WTC11 (cell line): Measurements from ENCODE around the gene NIN.

Experiments
- ELF4 ChIP-seq: sonication (generic); formaldehyde crosslinking; IDR thresholded peaks from 2 replicates; pipeline ENCODE4 v1.8.1; 2022; ENCODE audit warnings: low read depth, mild to moderate bottlenecking, moderate library complexity, missing genetic modification reagents
- FOXJ3 ChIP-seq: sonication (generic); formaldehyde crosslinking; IDR thresholded peaks from 2 replicates; pipeline ENCODE4 v1.9.0; 2021; ENCODE audit warnings: missing genetic modification reagents, mild to moderate bottlenecking, borderline replicate concordance
- HMGA2 ChIP-seq: fragments of 250-450 bp; sonication (Bioruptor Pico); IDR thresholded peaks from 2 replicates; pipeline ENCODE4 v1.4.0; 2021; ENCODE audit warnings: mild to moderate bottlenecking, moderate library complexity
- KAT7 ChIP-seq: sonication (generic); formaldehyde crosslinking; IDR thresholded peaks from 2 replicates; pipeline ENCODE4 v1.8.1; 2023; ENCODE audit warnings: missing genetic modification reagents, mild to moderate bottlenecking, borderline replicate concordance
- NR2C2 ChIP-seq: sonication (generic); formaldehyde crosslinking; IDR thresholded peaks from 2 replicates; pipeline ENCODE4 v1.8.0; 2022; ENCODE audit warnings: mild to moderate bottlenecking, missing genetic modification reagents
- TCF7 ChIP-seq: sonication (generic); formaldehyde crosslinking; IDR thresholded peaks from 2 replicates; pipeline ENCODE4 v1.8.0; 2022; ENCODE audit warnings: mild to moderate bottlenecking, low read depth, missing genetic modification reagents, moderate library complexity
- TF ChIP-seq, protein P1 (sequence below): sonication (generic); formaldehyde crosslinking; conservative IDR thresholded peaks from 2 replicates; pipeline ENCODE4 v1.8.1; 2022; ENCODE audit warnings: mild to moderate bottlenecking, missing genetic modification reagents
- TF ChIP-seq, protein P2 (sequence below): sonication (generic); formaldehyde crosslinking; IDR thresholded peaks from 2 replicates; pipeline ENCODE4 v1.8.1; 2022; ENCODE audit warnings: mild to moderate bottlenecking, moderate library complexity, missing genetic modification reagents
- TF ChIP-seq, protein P3 (sequence below): sonication (generic); formaldehyde crosslinking; IDR thresholded peaks from 2 replicates; pipeline ENCODE4 v1.8.1; 2023; ENCODE audit warnings: mild to moderate bottlenecking, missing genetic modification reagents
- TF ChIP-seq, protein P4 (sequence below): sonication (generic); formaldehyde crosslinking; IDR thresholded peaks from 2 replicates; pipeline ENCODE4 v1.8.1; 2022; ENCODE audit warnings: low read depth, mild to moderate bottlenecking, moderate library complexity, missing genetic modification reagents, borderline replicate concordance
- TF ChIP-seq, protein P5 (sequence below): fragments of 200-600 bp; IDR thresholded peaks from 2 replicates; pipeline ENCODE4 v1.8.0; 2022; ENCODE audit warnings: antibody characterized with exemption
- TF ChIP-seq, protein P6 (sequence below): sonication (generic); formaldehyde crosslinking; IDR thresholded peaks from 2 replicates; pipeline ENCODE4 v1.8.0; 2022; ENCODE audit warnings: mild to moderate bottlenecking, missing genetic modification reagents
- TF ChIP-seq, protein P7 (sequence below): sonication (generic); formaldehyde crosslinking; IDR thresholded peaks from 2 replicates; pipeline ENCODE4 v1.8.0; 2022; ENCODE audit warnings: mild to moderate bottlenecking, missing genetic modification reagents

DNA sequence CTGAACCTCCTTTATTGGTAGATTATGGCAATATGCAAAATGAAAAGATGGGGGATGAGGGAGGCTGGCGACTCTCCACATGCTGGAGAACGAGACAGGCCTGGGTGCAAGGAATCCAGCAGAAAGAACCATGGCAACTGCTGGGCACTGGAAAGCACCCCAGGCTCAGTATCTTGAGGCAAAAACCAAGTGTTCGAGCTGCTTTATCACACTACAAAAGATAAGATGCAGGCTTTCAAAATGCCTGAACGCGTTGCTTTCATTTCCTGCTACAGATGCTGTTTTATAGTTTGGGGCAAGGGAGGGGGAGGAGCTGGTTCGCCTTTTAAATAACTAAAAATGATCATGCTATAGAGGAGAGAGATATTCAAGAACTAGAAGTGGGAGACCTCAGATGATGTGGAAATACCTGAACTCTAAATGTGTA, 38.9 kb downstream of the NIN start:
- TF ChIP-seq, protein P1, sequence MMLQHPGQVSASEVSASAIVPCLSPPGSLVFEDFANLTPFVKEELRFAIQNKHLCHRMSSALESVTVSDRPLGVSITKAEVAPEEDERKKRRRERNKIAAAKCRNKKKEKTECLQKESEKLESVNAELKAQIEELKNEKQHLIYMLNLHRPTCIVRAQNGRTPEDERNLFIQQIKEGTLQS (CRISPR knock-in tag): no peak
- TF ChIP-seq, protein P2, sequence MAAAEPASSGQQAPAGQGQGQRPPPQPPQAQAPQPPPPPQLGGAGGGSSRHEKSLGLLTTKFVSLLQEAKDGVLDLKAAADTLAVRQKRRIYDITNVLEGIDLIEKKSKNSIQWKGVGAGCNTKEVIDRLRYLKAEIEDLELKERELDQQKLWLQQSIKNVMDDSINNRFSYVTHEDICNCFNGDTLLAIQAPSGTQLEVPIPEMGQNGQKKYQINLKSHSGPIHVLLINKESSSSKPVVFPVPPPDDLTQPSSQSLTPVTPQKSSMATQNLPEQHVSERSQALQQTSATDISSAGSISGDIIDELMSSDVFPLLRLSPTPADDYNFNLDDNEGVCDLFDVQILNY: no peak
- TF ChIP-seq, protein P3, sequence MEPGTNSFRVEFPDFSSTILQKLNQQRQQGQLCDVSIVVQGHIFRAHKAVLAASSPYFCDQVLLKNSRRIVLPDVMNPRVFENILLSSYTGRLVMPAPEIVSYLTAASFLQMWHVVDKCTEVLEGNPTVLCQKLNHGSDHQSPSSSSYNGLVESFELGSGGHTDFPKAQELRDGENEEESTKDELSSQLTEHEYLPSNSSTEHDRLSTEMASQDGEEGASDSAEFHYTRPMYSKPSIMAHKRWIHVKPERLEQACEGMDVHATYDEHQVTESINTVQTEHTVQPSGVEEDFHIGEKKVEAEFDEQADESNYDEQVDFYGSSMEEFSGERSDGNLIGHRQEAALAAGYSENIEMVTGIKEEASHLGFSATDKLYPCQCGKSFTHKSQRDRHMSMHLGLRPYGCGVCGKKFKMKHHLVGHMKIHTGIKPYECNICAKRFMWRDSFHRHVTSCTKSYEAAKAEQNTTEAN: no peak
- TF ChIP-seq HMGA2 (CRISPR knock-in tag) (no peak), ELF4 (CRISPR knock-in tag) (no peak), KAT7 (CRISPR knock-in tag) (no peak), TCF7 (CRISPR knock-in tag) (no peak), NR2C2 (CRISPR knock-in tag) (no peak), FOXJ3 (CRISPR knock-in tag) (no peak)
- TF ChIP-seq, protein P4, sequence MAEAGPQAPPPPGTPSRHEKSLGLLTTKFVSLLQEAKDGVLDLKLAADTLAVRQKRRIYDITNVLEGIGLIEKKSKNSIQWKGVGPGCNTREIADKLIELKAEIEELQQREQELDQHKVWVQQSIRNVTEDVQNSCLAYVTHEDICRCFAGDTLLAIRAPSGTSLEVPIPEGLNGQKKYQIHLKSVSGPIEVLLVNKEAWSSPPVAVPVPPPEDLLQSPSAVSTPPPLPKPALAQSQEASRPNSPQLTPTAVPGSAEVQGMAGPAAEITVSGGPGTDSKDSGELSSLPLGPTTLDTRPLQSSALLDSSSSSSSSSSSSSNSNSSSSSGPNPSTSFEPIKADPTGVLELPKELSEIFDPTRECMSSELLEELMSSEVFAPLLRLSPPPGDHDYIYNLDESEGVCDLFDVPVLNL (CRISPR knock-in tag): no peak
- TF ChIP-seq, protein P5, sequence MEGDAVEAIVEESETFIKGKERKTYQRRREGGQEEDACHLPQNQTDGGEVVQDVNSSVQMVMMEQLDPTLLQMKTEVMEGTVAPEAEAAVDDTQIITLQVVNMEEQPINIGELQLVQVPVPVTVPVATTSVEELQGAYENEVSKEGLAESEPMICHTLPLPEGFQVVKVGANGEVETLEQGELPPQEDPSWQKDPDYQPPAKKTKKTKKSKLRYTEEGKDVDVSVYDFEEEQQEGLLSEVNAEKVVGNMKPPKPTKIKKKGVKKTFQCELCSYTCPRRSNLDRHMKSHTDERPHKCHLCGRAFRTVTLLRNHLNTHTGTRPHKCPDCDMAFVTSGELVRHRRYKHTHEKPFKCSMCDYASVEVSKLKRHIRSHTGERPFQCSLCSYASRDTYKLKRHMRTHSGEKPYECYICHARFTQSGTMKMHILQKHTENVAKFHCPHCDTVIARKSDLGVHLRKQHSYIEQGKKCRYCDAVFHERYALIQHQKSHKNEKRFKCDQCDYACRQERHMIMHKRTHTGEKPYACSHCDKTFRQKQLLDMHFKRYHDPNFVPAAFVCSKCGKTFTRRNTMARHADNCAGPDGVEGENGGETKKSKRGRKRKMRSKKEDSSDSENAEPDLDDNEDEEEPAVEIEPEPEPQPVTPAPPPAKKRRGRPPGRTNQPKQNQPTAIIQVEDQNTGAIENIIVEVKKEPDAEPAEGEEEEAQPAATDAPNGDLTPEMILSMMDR: no peak
- TF ChIP-seq, protein P6, sequence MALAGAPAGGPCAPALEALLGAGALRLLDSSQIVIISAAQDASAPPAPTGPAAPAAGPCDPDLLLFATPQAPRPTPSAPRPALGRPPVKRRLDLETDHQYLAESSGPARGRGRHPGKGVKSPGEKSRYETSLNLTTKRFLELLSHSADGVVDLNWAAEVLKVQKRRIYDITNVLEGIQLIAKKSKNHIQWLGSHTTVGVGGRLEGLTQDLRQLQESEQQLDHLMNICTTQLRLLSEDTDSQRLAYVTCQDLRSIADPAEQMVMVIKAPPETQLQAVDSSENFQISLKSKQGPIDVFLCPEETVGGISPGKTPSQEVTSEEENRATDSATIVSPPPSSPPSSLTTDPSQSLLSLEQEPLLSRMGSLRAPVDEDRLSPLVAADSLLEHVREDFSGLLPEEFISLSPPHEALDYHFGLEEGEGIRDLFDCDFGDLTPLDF (CRISPR knock-in tag): no peak
- TF ChIP-seq, protein P7, sequence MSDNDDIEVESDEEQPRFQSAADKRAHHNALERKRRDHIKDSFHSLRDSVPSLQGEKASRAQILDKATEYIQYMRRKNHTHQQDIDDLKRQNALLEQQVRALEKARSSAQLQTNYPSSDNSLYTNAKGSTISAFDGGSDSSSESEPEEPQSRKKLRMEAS (CRISPR knock-in tag): no peak
